Left ventricle myocardium inferior (tissue), 1 donor: ENCODE data around the gene MOB3B. TPM values are rescaled to one million over a fixed set of nuclear protein-coding genes. Genes with fewer than 3 reads are reported as not detected.

Source experiments
- DNase-seq: peaks from one replicate; pipeline ENCODE4 v3.0.0-alpha.2; 2020
- H3K27ac ChIP-seq: fragments of 200-600 bp; replicated peaks from 2 replicates; pipeline ENCODE4 v1.8.0; 2021
- H3K27me3 ChIP-seq: fragments of 200-600 bp; 2 replicates; pipeline ENCODE4 v1.8.0; 2021; ENCODE audit warnings: low read depth
- H3K36me3 ChIP-seq: fragments of 200-600 bp; 2 replicates; pipeline ENCODE4 v1.8.0; 2021
- H3K4me1 ChIP-seq: fragments of 200-600 bp; 2 replicates; pipeline ENCODE4 v1.8.0; 2021
- H3K4me3 ChIP-seq: fragments of 200-600 bp; 2 replicates; pipeline ENCODE4 v1.8.0; 2021; ENCODE audit warnings: mild to moderate bottlenecking, moderate library complexity
- H3K9me3 ChIP-seq: fragments of 200-600 bp; replicated peaks from 2 replicates; pipeline ENCODE4 v1.8.0; 2021
- intact Hi-C: fragments of 100-400 bp; cut with micrococcal nuclease; formaldehyde crosslinking; loops from one replicate; pipeline ENCODE4 v1.11.0; 2022
- total RNA-seq: library from RNA; stranded (reverse); fragmentation: NEBNext Ultra II Directional; extraction: Animal tissue kit (Norgen Biotek cat#: 25700); gene quantifications from one replicate; pipeline ENCODE4 v1.2.1, GENCODE V29; 2021
- TF ChIP-seq, protein P1 (sequence below): fragments of 200-600 bp; IDR thresholded peaks from 2 replicates; pipeline ENCODE4 v1.8.0; 2021; ENCODE audit warnings: antibody characterized with exemption, mild to moderate bottlenecking, borderline replicate concordance
- donor health status: DM: no; HTN: yes; CAD: no; lungs with severe emphysema.

MOB3B gene
- total RNA-seq, 1 donor from 2014 or later: 2.1 TPM

DNA sequence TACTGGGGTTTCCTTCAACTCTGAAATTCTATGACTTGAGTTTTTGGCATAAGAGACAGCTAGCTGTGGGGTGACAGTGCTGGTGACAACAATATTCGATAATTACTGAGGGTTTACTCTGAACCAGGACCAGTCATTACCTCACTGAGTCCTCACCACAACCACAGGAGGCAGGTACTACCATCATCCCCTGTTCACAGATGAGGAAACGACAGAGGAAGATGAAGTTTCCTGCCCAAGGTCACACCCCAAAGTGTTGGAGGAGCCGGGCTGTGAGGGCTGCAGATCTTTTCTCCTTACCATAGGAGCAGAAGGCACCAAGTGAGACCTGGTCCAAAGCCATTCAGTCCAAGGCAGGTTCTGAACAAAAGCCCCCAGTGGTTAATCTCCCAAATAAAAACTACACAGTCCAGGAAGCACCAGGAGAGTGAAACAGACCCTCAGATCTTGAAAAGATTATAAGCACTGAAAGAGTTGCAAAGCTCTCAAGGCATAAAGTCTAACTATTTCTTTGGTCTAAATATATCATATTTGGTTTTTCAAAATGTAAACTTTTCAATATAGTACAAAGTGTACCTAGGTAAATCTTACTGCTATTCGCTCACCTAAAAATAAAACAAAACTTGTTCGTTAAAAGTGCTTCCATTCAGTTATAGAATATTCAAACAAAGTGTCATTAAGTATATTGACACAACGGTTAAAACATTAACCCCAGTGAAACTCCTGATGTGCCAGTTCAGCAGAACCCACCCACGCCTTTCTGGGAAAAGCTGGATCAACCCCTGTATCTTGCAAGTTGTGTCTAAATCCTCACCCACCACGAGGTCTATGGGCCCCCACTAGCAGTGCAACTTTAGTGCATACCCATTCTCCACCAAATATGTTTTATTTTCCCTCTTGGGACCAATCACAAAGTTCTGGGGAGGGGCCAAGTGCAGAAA is 150.0 kb downstream of the MOB3B start:
- Histone ChIP-seq H3K4me3 (no peak overlapping the region), H3K4me1 (no peaks in the 10 kb centered on the region), H3K9me3 (no peaks in the 10 kb centered on the region), H3K27me3 (no peaks in the 10 kb centered on the region), H3K36me3 (no peaks in the 10 kb centered on the region), H3K27ac (no peak overlapping the region)
- intact Hi-C loops: no loop called here
- no peak for DNase-seq
- TF ChIP-seq, protein P1, sequence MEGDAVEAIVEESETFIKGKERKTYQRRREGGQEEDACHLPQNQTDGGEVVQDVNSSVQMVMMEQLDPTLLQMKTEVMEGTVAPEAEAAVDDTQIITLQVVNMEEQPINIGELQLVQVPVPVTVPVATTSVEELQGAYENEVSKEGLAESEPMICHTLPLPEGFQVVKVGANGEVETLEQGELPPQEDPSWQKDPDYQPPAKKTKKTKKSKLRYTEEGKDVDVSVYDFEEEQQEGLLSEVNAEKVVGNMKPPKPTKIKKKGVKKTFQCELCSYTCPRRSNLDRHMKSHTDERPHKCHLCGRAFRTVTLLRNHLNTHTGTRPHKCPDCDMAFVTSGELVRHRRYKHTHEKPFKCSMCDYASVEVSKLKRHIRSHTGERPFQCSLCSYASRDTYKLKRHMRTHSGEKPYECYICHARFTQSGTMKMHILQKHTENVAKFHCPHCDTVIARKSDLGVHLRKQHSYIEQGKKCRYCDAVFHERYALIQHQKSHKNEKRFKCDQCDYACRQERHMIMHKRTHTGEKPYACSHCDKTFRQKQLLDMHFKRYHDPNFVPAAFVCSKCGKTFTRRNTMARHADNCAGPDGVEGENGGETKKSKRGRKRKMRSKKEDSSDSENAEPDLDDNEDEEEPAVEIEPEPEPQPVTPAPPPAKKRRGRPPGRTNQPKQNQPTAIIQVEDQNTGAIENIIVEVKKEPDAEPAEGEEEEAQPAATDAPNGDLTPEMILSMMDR: no peak

DNA sequence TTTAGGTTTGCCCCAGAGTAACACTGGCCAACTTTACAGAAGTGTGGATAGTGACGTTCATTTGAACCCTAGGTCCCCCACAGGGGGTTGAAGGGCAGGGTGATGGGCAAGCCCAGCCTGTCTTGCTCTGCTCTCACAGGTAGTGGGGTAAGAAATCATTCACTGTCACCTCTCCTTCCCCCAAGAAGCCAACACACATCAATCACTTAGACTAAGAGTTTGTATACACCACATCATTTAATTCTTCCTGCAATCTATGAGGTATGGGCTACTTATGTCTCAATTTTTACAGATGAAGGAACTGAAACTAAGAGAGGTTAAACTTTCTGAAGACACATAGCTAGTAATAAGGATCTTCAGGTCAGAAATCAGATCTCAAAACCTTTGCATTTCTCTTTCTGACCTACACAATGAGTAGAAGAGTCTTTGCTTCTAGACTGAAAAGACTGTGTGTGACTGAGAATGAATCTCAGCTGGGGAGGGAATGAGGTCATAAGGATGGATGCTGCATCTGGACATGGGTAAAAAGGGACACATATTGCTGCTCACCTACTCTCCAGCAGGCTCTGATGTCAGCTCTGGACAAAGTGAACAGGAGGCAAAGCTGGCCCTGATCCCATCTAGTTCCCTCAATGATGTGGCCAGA is 151.7 kb downstream of the MOB3B start:
- H3K4me3 ChIP-seq: no peak overlapping the region
- intact Hi-C loops: no loop called here
- no peak overlapping the region for H3K27ac ChIP-seq
- no peaks in the 10 kb centered on the region for H3K36me3 ChIP-seq
- TF ChIP-seq, protein P1: no peak
- H3K4me1 ChIP-seq: no peaks in the 10 kb centered on the region
- DNase-seq: no peak
- H3K27me3 ChIP-seq: no peaks in the 10 kb centered on the region
- H3K9me3 ChIP-seq: no peaks in the 10 kb centered on the region

DNA sequence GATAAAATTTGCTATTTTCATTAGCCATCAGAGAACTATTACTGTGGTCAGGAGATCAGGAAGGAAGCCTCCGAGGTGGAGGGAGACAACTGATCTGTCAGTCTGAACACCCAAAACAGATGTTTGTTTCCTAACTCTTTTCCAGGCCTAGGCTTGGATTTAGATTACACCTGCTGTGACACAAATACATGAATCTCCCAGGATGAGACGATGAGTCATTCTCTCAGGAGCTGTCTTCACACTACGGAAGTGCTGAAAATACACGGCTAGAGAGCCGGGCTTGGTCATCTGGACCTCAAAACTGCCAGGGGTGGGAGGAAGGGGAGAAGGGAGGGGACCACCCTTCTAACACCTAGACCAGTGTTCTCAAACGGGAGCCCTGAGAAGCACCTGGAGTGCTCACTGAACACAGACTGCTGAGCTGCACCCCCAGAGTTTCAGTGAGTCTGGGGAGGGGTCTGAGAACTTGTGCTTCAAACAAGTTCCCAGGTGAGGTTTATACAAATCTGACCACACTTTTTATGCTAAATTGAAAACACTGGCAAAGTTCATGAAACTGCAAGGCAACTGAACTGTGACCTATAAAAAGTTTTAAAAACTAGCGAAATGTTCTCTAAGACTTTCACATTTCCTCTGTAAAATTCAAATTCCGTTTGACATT is 152.3 kb downstream of the MOB3B start:
- DNase-seq: no peak
- Histone ChIP-seq H3K27me3 (no peaks in the 10 kb centered on the region), H3K36me3 (no peaks in the 10 kb centered on the region), H3K4me3 (no peak overlapping the region), H3K4me1 (no peaks in the 10 kb centered on the region), H3K27ac (no peak overlapping the region), H3K9me3 (no peaks in the 10 kb centered on the region)
- TF ChIP-seq, protein P1: no peak
- intact Hi-C loops: no loop called here

DNA sequence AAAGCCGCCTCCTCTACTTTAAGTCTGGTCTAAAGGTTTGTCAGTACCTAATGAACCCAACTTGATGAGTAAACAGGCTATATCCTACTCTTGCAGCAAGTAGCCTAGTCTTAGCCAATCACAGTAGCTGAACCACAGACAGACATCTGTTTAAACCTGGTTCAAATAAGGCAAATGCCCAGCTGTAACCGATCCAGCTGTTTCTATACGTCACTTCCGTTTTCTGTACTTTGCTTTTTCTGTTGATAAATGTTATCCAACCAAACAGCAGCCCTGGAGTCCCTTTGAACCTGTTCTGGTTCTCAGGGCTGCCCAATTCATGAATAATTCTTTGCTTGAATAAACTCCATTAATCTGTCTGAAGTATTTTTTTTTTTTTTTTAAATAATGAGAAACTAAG is 155.8 kb downstream of the MOB3B start:
- no peak for DNase-seq
- Histone ChIP-seq H3K27ac (no peak overlapping the region), H3K9me3 (no peaks in the 10 kb centered on the region), H3K36me3 (no peaks in the 10 kb centered on the region), H3K4me3 (no peak overlapping the region), H3K27me3 (no peaks in the 10 kb centered on the region), H3K4me1 (peaks cover 1% of the 10 kb centered on the region)
- intact Hi-C loops: no loop called here
- TF ChIP-seq, protein P1: no peak

DNA sequence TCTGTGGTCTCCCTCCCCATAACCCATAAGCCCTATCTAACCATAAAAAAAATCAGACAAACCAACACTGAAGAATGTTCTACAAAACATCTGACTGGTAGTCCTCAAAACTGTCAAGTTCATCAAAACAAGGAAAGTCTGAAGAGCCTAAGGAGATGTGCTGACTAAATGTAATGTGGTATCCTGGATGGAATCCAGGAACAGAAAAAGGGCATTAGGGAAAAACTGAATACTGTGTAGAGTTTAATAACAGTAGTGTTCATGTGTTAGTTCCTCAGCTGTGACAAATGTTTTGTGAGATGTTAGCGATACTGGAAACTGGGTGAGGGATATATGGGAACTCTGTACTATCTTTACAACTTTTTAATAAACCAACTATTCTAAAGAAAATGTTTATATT is 157.0 kb downstream of the MOB3B start:
- H3K36me3 ChIP-seq: no peaks in the 10 kb centered on the region
- no peaks in the 10 kb centered on the region for H3K9me3 ChIP-seq
- no peaks in the 10 kb centered on the region for H3K27me3 ChIP-seq
- peaks cover 8% of the 10 kb centered on the region for H3K4me1 ChIP-seq
- TF ChIP-seq, protein P1: no peak
- no peak overlapping the region for H3K4me3 ChIP-seq
- H3K27ac ChIP-seq: no peak overlapping the region
- intact Hi-C loops: no loop called here
- DNase-seq: no peak
